ENCODE measurements around the gene EMC8.
A peak's percentile ranks its signal among the peaks of the same experiment; 100 is the strongest.

Gene EMC8

DNA sequence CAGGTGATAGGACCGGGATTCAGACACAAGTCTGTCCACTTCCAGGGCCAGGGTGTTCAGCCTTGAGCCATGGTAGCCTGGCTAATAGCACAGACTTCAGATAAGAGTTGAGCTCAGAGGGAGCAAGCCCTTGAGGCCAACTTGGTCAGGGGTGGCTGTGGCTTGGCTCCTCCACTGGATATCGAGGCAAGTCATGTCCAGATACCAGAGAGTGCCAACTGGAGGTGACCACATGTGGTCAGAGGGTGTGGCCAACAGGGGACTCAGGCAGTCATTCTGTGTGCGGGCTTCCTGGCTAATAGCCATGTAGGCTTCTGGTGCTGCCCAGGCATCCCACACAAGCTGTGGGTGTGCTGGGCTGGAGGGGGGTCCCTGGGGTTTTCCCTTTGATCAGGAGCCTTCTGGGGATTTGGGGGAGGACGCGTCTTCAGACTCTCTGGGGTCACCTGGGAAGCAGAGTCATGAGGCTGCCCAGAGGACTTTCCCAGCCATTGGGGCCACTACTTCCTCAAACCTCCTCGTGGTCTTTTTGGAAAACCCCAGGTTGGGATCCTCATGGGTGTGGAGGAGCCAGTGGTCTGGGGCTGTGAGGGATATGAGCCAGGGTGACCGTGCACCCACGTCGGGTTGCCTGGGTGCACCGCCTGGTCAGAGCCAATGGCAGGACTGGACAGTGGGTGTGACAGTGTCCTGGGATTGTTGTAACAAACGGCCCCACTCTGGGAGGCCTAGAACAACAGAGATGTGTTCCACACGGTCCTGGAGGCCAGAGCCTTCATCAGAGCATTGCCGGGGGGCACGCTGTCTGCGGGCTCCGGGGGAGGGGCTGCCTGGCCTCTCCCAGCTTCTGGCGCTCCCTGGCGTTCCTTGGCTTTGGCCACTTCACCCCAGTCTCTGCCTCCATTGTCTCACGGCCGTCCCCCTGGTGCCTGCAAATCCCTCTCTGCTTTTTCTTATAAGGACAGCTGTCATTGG is 25.1 kb upstream of the EMC8 start:
- DNase-seq (ENCODE audit: extremely low spot score), result no peak
- no peak for TF ChIP-seq ARNT (IDR thresholded peaks at IDR 0.05)
- no peak for TF ChIP-seq CTBP1 (IDR thresholded peaks at IDR 0.05; ENCODE audit: borderline replicate concordance)
- TF ChIP-seq HDGF (IDR thresholded peaks at IDR 0.05; ENCODE audit: borderline replicate concordance), result no peak
- TF ChIP-seq FOXK2 (IDR thresholded peaks at IDR 0.05), result no peak
- TF ChIP-seq LEF1 (IDR thresholded peaks at IDR 0.05; ENCODE audit: borderline replicate concordance), result no peak
- no peak for TF ChIP-seq L3MBTL2 (conservative IDR thresholded peaks at IDR 0.05)
- no peak for TF ChIP-seq TARDBP (IDR thresholded peaks at IDR 0.05)
- TF ChIP-seq ZNF384 (IDR thresholded peaks at IDR 0.05), result no peak
- no peak for TF ChIP-seq FOXM1 (IDR thresholded peaks at IDR 0.05; ENCODE audit: borderline replicate concordance)
- no peak for TF ChIP-seq SP1 (IDR thresholded peaks at IDR 0.05)
- no peak for TF ChIP-seq SUZ12 (IDR thresholded peaks at IDR 0.05)
- ChIA-PET POLR2A (no interaction called here), CTCF (no interaction called here)

DNA sequence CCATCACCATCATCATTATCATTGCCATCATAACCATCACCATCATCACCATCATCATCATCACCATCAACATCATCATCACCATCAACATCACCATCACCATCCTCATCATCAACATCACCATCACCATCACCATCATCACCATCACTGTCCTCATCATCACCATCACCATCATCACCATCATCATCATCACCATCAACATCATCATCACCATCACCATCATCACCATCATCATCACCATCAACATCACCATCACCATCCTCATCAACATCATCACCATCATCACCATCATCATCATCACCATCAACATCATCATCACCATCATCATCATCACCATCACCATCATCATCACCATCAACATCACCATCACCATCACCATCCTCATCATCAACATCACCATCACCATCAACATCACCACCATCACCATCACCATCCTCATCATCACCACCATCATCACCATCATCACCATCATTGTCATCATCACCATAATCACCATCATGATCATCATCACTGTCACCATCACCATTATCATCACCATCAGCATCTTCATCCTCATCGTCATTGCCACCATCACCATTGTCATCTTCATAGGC is 24.1 kb upstream of the EMC8 start:
- ChIA-PET POLR2A (no interaction called here), CTCF (no interaction called here)
- no peak for DNase-seq (ENCODE audit: extremely low spot score)
- TF ChIP-seq L3MBTL2 (conservative IDR thresholded peaks at IDR 0.05) (no peak), FOXM1 (IDR thresholded peaks at IDR 0.05; ENCODE audit: borderline replicate concordance) (no peak), NFRKB (IDR thresholded peaks at IDR 0.05) (no peak), FOXA1 (IDR thresholded peaks at IDR 0.05) (no peak), HDGF (IDR thresholded peaks at IDR 0.05; ENCODE audit: borderline replicate concordance) (no peak), ELF4 (IDR thresholded peaks at IDR 0.05) (no peak), ZNF384 (IDR thresholded peaks at IDR 0.05) (no peak), FOXK2 (IDR thresholded peaks at IDR 0.05) (no peak), BHLHE40 (IDR thresholded peaks at IDR 0.05; ENCODE audit: borderline replicate concordance) (no peak), CTBP1 (IDR thresholded peaks at IDR 0.05; ENCODE audit: borderline replicate concordance) (no peak), TARDBP (IDR thresholded peaks at IDR 0.05) (no peak), LEF1 (IDR thresholded peaks at IDR 0.05; ENCODE audit: borderline replicate concordance) (no peak), ARNT (IDR thresholded peaks at IDR 0.05) (no peak)
- TF ChIP-seq, protein P1, sequence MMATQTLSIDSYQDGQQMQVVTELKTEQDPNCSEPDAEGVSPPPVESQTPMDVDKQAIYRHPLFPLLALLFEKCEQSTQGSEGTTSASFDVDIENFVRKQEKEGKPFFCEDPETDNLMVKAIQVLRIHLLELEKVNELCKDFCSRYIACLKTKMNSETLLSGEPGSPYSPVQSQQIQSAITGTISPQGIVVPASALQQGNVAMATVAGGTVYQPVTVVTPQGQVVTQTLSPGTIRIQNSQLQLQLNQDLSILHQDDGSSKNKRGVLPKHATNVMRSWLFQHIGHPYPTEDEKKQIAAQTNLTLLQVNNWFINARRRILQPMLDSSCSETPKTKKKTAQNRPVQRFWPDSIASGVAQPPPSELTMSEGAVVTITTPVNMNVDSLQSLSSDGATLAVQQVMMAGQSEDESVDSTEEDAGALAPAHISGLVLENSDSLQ (IDR thresholded peaks at IDR 0.05), result no peak

DNA sequence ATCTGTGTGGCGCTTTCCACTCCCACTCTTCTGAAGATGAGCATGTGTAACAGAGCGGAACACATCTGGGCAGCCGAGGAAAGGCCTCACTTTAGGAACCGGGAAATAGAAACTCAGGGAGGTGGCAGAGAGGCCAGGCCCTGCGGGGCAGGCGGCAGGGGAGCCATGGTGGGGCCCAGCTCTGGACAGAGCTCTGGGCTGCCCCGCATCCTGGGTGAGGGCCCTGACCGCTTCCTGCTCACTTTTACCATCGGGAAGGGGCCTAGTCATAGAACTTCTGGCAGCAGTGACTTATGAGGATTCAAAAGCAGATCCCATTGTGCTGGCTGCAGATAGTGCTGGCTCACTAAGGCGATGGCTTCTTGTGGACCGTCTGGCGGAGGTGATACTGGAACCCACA is 22.8 kb upstream of the EMC8 start:
- TF ChIP-seq ZNF384 (IDR thresholded peaks at IDR 0.05) (no peak), CTBP1 (IDR thresholded peaks at IDR 0.05; ENCODE audit: borderline replicate concordance) (no peak), L3MBTL2 (conservative IDR thresholded peaks at IDR 0.05) (no peak), SP1 (IDR thresholded peaks at IDR 0.05) (no peak), HDGF (IDR thresholded peaks at IDR 0.05; ENCODE audit: borderline replicate concordance) (no peak), BHLHE40 (IDR thresholded peaks at IDR 0.05; ENCODE audit: borderline replicate concordance) (no peak), ELF4 (IDR thresholded peaks at IDR 0.05) (no peak), SUZ12 (IDR thresholded peaks at IDR 0.05) (no peak), FOXK2 (IDR thresholded peaks at IDR 0.05) (no peak), TARDBP (IDR thresholded peaks at IDR 0.05) (no peak), ARNT (IDR thresholded peaks at IDR 0.05) (no peak), FOXM1 (IDR thresholded peaks at IDR 0.05; ENCODE audit: borderline replicate concordance) (no peak), LEF1 (IDR thresholded peaks at IDR 0.05; ENCODE audit: borderline replicate concordance) (no peak), FOXA1 (IDR thresholded peaks at IDR 0.05) (no peak), NFRKB (IDR thresholded peaks at IDR 0.05) (no peak)
- TF ChIP-seq, protein P1 (IDR thresholded peaks at IDR 0.05), result no peak
- CTCF ChIA-PET, result interaction anchor here (0.6 to 3.4 kb wide), 11 partner anchors 10 to 696 kb away, joined by 3 to 45 read pairs (median 5); no protein-coding TSS in a partner anchor
- POLR2A ChIA-PET, result interaction anchor here (0.8 kb wide), 1 partner anchor 165 kb away, joined by 4 read pairs; no protein-coding TSS in a partner anchor
- no peak for DNase-seq (ENCODE audit: extremely low spot score)

DNA sequence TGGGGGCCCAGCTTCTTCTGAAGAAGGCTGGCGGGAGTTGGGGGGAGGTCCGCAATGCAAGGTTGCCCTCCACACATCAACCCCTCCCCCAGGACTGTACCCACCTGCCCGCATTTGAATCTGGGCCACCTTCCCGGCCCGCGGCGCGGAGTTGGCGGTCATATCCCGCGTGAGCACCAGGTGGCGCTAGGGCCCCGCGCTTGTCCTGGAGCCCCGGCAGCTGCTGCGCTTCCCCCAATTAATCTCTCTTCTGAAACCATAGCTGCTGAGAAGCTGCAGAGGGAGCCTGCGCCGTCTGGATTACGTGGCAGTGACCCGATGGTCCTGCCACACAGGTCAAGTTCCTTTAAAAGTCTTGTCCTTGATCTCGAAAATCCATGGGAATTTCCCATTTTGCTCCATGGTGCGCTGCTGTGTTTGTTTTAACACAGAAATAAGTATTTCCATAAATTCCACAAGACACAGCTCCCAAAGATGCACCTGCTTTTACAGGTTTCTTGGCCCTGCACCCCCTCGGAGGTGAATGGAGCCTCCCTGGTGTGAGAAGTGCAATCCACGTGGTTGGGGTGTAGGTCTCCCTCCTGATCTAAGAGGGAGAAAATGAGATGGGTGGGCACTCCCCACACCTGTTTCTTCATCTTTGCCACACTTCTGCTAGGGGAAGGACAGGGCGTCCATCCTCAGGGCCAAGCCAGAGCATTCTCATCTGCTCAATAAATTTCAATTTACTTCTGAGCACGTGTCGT is 22.2 kb upstream of the EMC8 start:
- POLR2A ChIA-PET, result interaction anchor here (0.8 kb wide), 1 partner anchor 166 kb away, joined by 4 read pairs; no protein-coding TSS in a partner anchor
- TF ChIP-seq CTBP1 (IDR thresholded peaks at IDR 0.05; ENCODE audit: borderline replicate concordance) (no peak), TARDBP (IDR thresholded peaks at IDR 0.05) (no peak), SP1 (IDR thresholded peaks at IDR 0.05) (no peak), FOXM1 (IDR thresholded peaks at IDR 0.05; ENCODE audit: borderline replicate concordance) (no peak), ZNF384 (IDR thresholded peaks at IDR 0.05) (no peak), ARNT (IDR thresholded peaks at IDR 0.05) (no peak), HDGF (IDR thresholded peaks at IDR 0.05; ENCODE audit: borderline replicate concordance) (no peak), BHLHE40 (IDR thresholded peaks at IDR 0.05; ENCODE audit: borderline replicate concordance) (no peak)
- CTCF ChIA-PET, result interaction anchor here (0.6 to 3.4 kb wide), 13 partner anchors 9 to 696 kb away, joined by 3 to 45 read pairs (median 5); no protein-coding TSS in a partner anchor
- DNase-seq (ENCODE audit: extremely low spot score), result peak; percentile 86

DNA sequence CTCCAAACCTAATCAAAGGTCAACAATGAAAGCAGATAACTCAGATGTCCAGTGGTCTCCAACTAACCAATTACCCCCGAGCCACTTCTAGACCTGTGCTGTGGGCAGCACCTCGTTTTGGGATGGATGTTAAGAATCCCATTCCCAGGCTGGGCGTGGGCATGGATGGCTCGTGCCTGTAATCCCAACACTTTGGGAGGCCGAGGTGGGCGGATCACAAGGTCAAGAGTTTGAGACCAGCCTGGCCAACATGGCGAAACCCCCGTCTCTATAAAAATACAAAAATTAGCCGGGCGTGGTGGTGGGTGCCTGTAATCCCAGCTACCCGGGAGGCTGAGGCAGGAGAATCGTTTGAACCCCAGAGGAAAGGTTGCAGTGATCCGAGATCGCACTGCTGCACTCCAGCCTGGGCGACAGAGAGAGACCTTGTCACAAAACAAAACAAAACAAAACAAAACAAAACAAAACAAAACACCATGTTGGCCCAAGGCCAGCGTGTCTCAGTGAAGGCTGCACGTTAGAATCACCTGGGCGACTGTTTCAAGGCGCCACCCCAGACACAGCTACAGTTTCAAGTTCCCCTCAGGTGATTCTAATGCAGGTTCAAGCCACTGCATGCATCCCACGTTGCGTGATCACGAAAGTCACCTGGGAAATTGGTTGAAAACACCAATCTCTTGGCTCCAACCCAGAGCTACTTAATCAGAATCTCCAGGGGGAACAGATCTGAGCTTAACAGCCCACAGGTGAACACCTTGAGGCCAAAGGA is 21.4 kb upstream of the EMC8 start:
- CTCF ChIA-PET, result interaction anchor here (1.0 to 3.4 kb wide), 8 partner anchors 139 to 697 kb away, joined by 3 to 45 read pairs (median 6); no protein-coding TSS in a partner anchor
- TF ChIP-seq L3MBTL2 (conservative IDR thresholded peaks at IDR 0.05), result no peak
- TF ChIP-seq FOXK2 (IDR thresholded peaks at IDR 0.05), result no peak
- no peak for TF ChIP-seq FOXA1 (IDR thresholded peaks at IDR 0.05)
- TF ChIP-seq SUZ12 (IDR thresholded peaks at IDR 0.05), result no peak
- no peak for TF ChIP-seq NFRKB (IDR thresholded peaks at IDR 0.05)
- no peak for TF ChIP-seq LEF1 (IDR thresholded peaks at IDR 0.05; ENCODE audit: borderline replicate concordance)
- POLR2A ChIA-PET, result no interaction called here
- DNase-seq (ENCODE audit: extremely low spot score), result no peak
